HCT116 (cell line): ENCODE data around the gene CCDC92. TPM values are rescaled to one million over a fixed set of nuclear protein-coding genes. Genes with fewer than 3 reads are reported as not detected.

ENCODE experiments used
- ATAC-seq: fragments of 200-7000 bp; cut with Tn5 transposase; 2 replicates; pipeline ENCODE4 v1.9.1; 2020; ENCODE audit warnings: mild to moderate bottlenecking, moderate library complexity
- BruUV-seq: library from RNA; stranded (reverse); fragments of 400-500 nt; replicated peaks from 2 replicates; lab custom pipeline; 2021; lab: Mats Ljungman, UMichigan
- CTCF ChIA-PET: fragments of 300-600 bp; sonication (Branson Sonifier 250); formaldehyde crosslinking; loops from one replicate; lab custom pipeline; 2021; ENCODE audit warnings: antibody characterized with exemption; lab: Charles Lee
- POLR2A ChIA-PET: fragments of 300-600, 350-600 bp; sonication (Branson Sonifier 250); formaldehyde crosslinking; loops from one replicate; lab custom pipeline; 2021; ENCODE audit warnings: antibody characterized with exemption; lab: Charles Lee
- RAD21 ChIA-PET, 2 experiments: fragments of 300-600 bp; sonication (Branson Sonifier 250); formaldehyde crosslinking; loops; one replicate each; lab custom pipeline; 2023; ENCODE audit warnings: low total read pairs in 2 of 2; ENCODE audit not compliant: uncharacterized antibody in 2 of 2, unreplicated experiment in 2 of 2, low non-redundant PET in 1 of 2; lab: Charles Lee
- DNase-seq: peaks from one replicate; pipeline ENCODE4 v3.0.0-alpha.2; 2010; ENCODE audit warnings: low read depth, low spot score
- H2AFZ ChIP-seq: fragments of 200-600 bp; shearing (Covaris generic), sonication (generic); 2 replicates; pipeline ENCODE4 v1.6.1; 2017; ENCODE audit warnings: low read depth, mixed run types, mixed read lengths, antibody characterized with exemption, low read length; ENCODE audit not compliant: poor library complexity, severe bottlenecking
- H3K27ac ChIP-seq: 2 replicates; pipeline ENCODE4 v1.5.1; 2012; ENCODE audit warnings: low read depth, low read length
- H3K27me3 ChIP-seq: fragments of 200-600 bp; sonication (generic); 2 replicates; pipeline ENCODE4 v1.6.1; 2016; ENCODE audit warnings: mixed run types, low read length, mixed read lengths; ENCODE audit not compliant: insufficient read depth
- H3K36me3 ChIP-seq, 2 experiments: fragments of 200-500 bp in 1 of 2; fragments of 200-600 bp in 1 of 2; sonication (Bioruptor generic) in 1 of 2; sonication (generic) in 1 of 2; 2 replicates each; pipeline versions ENCODE4 v1.5.1 to v1.6.1; 2014 to 2016; ENCODE audit warnings: low read length in 2 of 2, inconsistent platforms in 1 of 2, mixed read lengths in 1 of 2, mixed run types in 1 of 2; ENCODE audit not compliant: insufficient read depth in 2 of 2, control insufficient read depth in 1 of 2
- H3K4me1 ChIP-seq, 2 experiments: fragments of 200-600 bp in 1 of 2; sonication (generic) in 1 of 2; 2 replicates each; pipeline versions ENCODE4 v1.5.1 to v1.6.1; 2012 to 2017; ENCODE audit warnings: low read length in 2 of 2, inconsistent platforms in 1 of 2, mild to moderate bottlenecking in 1 of 2, mixed read lengths in 1 of 2, mixed run types in 1 of 2, moderate library complexity in 1 of 2; ENCODE audit not compliant: insufficient read depth in 2 of 2, control insufficient read depth in 1 of 2
- H3K4me2 ChIP-seq: fragments of 200-600 bp; sonication (generic); 2 replicates; pipeline ENCODE4 v1.6.1; 2017; ENCODE audit warnings: mixed run types, low read length, mixed read lengths
- H3K4me3 ChIP-seq, 2 experiments: fragments of 200-600 bp in 1 of 2; sonication (generic) in 1 of 2; replicated peaks in 1 of 2; 2 replicates each; pipeline ENCODE4 v1.5.1; 2011 to 2016; ENCODE audit warnings: low read length in 2 of 2, control low read depth in 1 of 2, low read depth in 1 of 2, mild to moderate bottlenecking in 1 of 2, mixed read lengths in 1 of 2, mixed run types in 1 of 2
- H3K79me2 ChIP-seq: fragments of 200-600 bp; sonication (generic); 2 replicates; pipeline ENCODE4 v1.6.1; 2017; ENCODE audit warnings: mild to moderate bottlenecking, mixed run types, low read length, moderate library complexity, mixed read lengths; ENCODE audit not compliant: insufficient read depth
- H3K9ac ChIP-seq: fragments of 200-600 bp; sonication (generic); 2 replicates; pipeline ENCODE4 v1.6.1; 2016; ENCODE audit warnings: low read length, mixed read lengths
- H3K9me2 ChIP-seq: fragments of 200-600 bp; sonication (generic), shearing (Covaris generic); 2 replicates; pipeline ENCODE4 v1.6.1; 2017; ENCODE audit warnings: mixed run types, mild to moderate bottlenecking, moderate library complexity; ENCODE audit not compliant: insufficient read depth
- H3K9me3 ChIP-seq, 2 experiments: fragments of 200-500 bp in 1 of 2; fragments of 200-600 bp in 1 of 2; sonication (Bioruptor generic) in 1 of 2; sonication (generic) in 1 of 2; 2 replicates each; pipeline ENCODE4 v1.6.1; 2014 to 2017; ENCODE audit warnings: low read length in 2 of 2, mixed read lengths in 2 of 2, inconsistent platforms in 1 of 2, low read depth in 1 of 2, mild to moderate bottlenecking in 1 of 2, mixed run types in 1 of 2, moderate library complexity in 1 of 2; ENCODE audit not compliant: control insufficient read depth in 1 of 2, insufficient read depth in 1 of 2
- H4K20me1 ChIP-seq: fragments of 200-600 bp; sonication (generic), shearing (Covaris generic); 2 replicates; pipeline ENCODE4 v1.6.1; 2017; ENCODE audit warnings: mixed run types, mild to moderate bottlenecking, moderate library complexity; ENCODE audit not compliant: insufficient read depth
- ATF3 ChIP-seq: IDR thresholded peaks from 2 replicates; pipeline ENCODE4 v1.6.1; 2012
- CBX3 ChIP-seq: IDR thresholded peaks from 2 replicates; pipeline ENCODE4 v1.6.1; 2012; ENCODE audit warnings: low read depth
- CEBPB ChIP-seq: IDR thresholded peaks from 2 replicates; pipeline ENCODE4 v1.6.1; 2012; ENCODE audit warnings: low read depth
- EGR1 ChIP-seq: IDR thresholded peaks from 2 replicates; pipeline ENCODE4 v1.6.1; 2012; ENCODE audit warnings: low read depth
- ELF1 ChIP-seq: IDR thresholded peaks from 2 replicates; pipeline ENCODE4 v1.6.1; 2012; ENCODE audit warnings: low read depth, borderline replicate concordance
- EZH2 ChIP-seq: fragments of 200-600 bp; sonication (generic); IDR thresholded peaks from 2 replicates; pipeline ENCODE4 v1.6.1; 2017; ENCODE audit warnings: antibody characterized with exemption, mixed run types
- EZH2phosphoT487 ChIP-seq: fragments of 200-600 bp; IDR thresholded peaks from 2 replicates; pipeline ENCODE4 v1.6.1; 2018; ENCODE audit warnings: antibody characterized with exemption, borderline replicate concordance
- FOSL1 ChIP-seq: IDR thresholded peaks from 2 replicates; pipeline ENCODE4 v1.6.1; 2012; ENCODE audit warnings: low read depth
- JUND ChIP-seq: IDR thresholded peaks from 2 replicates; pipeline ENCODE4 v1.6.1; 2012
- MAX ChIP-seq: IDR thresholded peaks from 2 replicates; pipeline ENCODE4 v1.6.1; 2012
- POLR2A ChIP-seq: IDR thresholded peaks from 2 replicates; pipeline ENCODE4 v1.7.0; 2011; ENCODE audit warnings: borderline replicate concordance; ENCODE audit not compliant: insufficient read depth, insufficient read length; ENCODE audit errors: extremely low read depth
- POLR2AphosphoS5 ChIP-seq: IDR thresholded peaks from 2 replicates; pipeline ENCODE4 v1.6.1; 2011; ENCODE audit warnings: mild to moderate bottlenecking, low read depth, low read length, moderate library complexity
- RAD21 ChIP-seq: IDR thresholded peaks from 2 replicates; pipeline ENCODE4 v1.6.1; 2012; ENCODE audit warnings: low read depth, mild to moderate bottlenecking
- SIN3A ChIP-seq: IDR thresholded peaks from 2 replicates; pipeline ENCODE4 v1.6.1; 2012; ENCODE audit warnings: low read depth
- SRF ChIP-seq: IDR thresholded peaks from 2 replicates; pipeline ENCODE4 v1.6.1; 2012; ENCODE audit warnings: low read depth
- TCF7L2 ChIP-seq: IDR thresholded peaks from 2 replicates; pipeline ENCODE4 v1.7.0; 2011; ENCODE audit warnings: borderline replicate concordance, inconsistent platforms; ENCODE audit not compliant: insufficient read depth, insufficient read length; ENCODE audit errors: extremely low read depth
- YY1 ChIP-seq: IDR thresholded peaks from 2 replicates; pipeline ENCODE4 v1.6.1; 2011; ENCODE audit warnings: low read length, low read depth, moderate library complexity, mild to moderate bottlenecking; ENCODE audit not compliant: insufficient replicate concordance; ENCODE audit errors: extremely low read depth
- ZFX ChIP-seq: fragments of 450-650 bp; IDR thresholded peaks from 2 replicates; pipeline ENCODE4 v1.6.1; 2017
- ZNF274 ChIP-seq: fragments of 200-500 bp; sonication (Bioruptor generic); IDR thresholded peaks from 2 replicates; pipeline ENCODE4 v1.6.1; 2014; ENCODE audit warnings: mild to moderate bottlenecking, low read depth, low read length, inconsistent platforms
- intact Hi-C: fragments of 100-400 bp; cut with micrococcal nuclease; formaldehyde crosslinking; loops from 2 replicates; pipeline ENCODE4 v1.10.0; 2022
- total RNA-seq: library from RNA; stranded (reverse); gene quantifications from one replicate; pipeline ENCODE4 v1.2.1, GENCODE V29; 2021; ENCODE audit not compliant: unreplicated experiment

CCDC92 gene
- total RNA-seq, 1 experiment from 2014 or later: 9.7 TPM

- H3K9me2 ChIP-seq: no peaks in the 10 kb centered on the region
- intact Hi-C loops: no loop called here
- H3K9ac ChIP-seq: no peak overlapping the region
- no peak overlapping the region for H3K4me2 ChIP-seq
- CTCF ChIA-PET: no interaction called here
- H4K20me1 ChIP-seq: no peaks in the 10 kb centered on the region
- peaks cover 3% of the 10 kb centered on the region; the same call in 1 of the 2 replicates for H3K27me3 ChIP-seq
- no peaks in the 10 kb centered on the region for H3K36me3 ChIP-seq
- TF ChIP-seq ELF1 (no peak), POLR2A (no peak), CBX3 (no peak), ZNF274 (no peak), JUND (no peak), ZFX (no peak), POLR2AphosphoS5 (no peak)
- TF ChIP-seq, all 23 proteins: peak for 0
- no peaks in the 10 kb centered on the region for H3K9me3 ChIP-seq
- BruUV-seq: no TSS peak
- RAD21 ChIA-PET: no interaction called here
- POLR2A ChIA-PET: no interaction called here
- no peak overlapping the region for H3K4me3 ChIP-seq
- H3K4me1 ChIP-seq: peaks cover 3 to 9% of the 10 kb centered on the region in 2 experiments; a peak in 2 of 4 replicates
- DNase-seq (no peak), ATAC-seq (no peak)
- H3K79me2 ChIP-seq: no peaks in the 10 kb centered on the region
- H3K27ac ChIP-seq: no peak overlapping the region
- no peak overlapping the region for H2AFZ ChIP-seq
Observed at GRCh38 chr12:123886931-123887582, 85.6 kb downstream of the CCDC92 start.

GRCh38 chr12:123886258-123886657 is 86.4 kb downstream of the CCDC92 start:
- no TSS peak for BruUV-seq
- no peaks in the 10 kb centered on the region for H4K20me1 ChIP-seq
- ATAC-seq: no peak
- H3K4me2 ChIP-seq: no peak overlapping the region
- H3K4me3 ChIP-seq: no peak overlapping the region
- no peak for DNase-seq
- no peaks in the 10 kb centered on the region for H3K36me3 ChIP-seq
- no peak overlapping the region for H3K27ac ChIP-seq
- intact Hi-C loops: no loop called here
- H3K9me2 ChIP-seq: no peaks in the 10 kb centered on the region
- H3K79me2 ChIP-seq: no peaks in the 10 kb centered on the region
- no peak overlapping the region for H3K9ac ChIP-seq
- H3K4me1 ChIP-seq: peaks cover 0 to 2% of the 10 kb centered on the region in 2 experiments; a peak in 2 of 4 replicates
- ChIA-PET POLR2A (no interaction called here), RAD21 (no interaction called here), CTCF (no interaction called here)
- peaks cover 3% of the 10 kb centered on the region; the same call in 1 of the 2 replicates for H3K27me3 ChIP-seq
- no peak overlapping the region for H2AFZ ChIP-seq
- no peaks in the 10 kb centered on the region for H3K9me3 ChIP-seq
- TF ChIP-seq POLR2A (no peak), JUND (no peak), ELF1 (no peak), TCF7L2 (no peak), SRF (no peak), SIN3A (no peak), EZH2phosphoT487 (no peak), YY1 (no peak), ATF3 (no peak), MAX (no peak), EZH2 (no peak), FOSL1 (no peak), POLR2AphosphoS5 (no peak), CEBPB (no peak), RAD21 (no peak), EGR1 (no peak)
